ENCODE results near the gene MED27.

DNA sequence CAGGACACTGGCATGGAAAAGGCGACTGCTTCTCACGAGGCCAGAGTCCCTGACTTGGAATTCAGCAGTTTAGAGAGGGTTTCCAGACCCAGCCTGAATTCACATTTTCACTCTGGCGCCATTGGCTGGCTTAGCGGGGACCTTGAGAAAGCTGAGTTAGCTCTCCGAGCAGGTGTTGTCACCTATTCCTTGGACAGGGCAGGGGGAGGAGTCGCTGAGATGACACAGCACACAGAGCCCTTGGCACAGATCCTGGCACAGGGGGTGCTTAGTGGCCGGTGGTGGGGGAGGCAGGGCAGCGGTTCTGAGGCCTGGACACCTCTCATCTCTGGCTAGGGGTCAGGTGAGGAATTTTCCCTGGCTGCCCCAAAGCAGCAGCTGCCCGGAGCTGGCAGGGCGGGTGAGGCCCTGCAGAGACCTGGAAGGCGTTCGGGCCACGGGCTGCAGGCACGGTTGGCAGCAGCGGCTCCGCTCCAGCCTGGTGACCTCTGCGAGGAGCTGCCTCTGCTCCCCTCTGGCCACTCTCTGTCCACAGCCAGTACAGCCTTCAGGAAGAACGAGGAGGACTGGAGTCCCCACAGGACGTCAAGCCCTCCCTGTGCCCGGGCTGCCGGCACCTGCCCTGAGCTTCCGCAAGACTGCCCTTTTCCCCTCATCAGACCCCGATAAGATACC lies 267.4 kb downstream of the MED27 start:
- TF ChIP-seq, protein P1, sequence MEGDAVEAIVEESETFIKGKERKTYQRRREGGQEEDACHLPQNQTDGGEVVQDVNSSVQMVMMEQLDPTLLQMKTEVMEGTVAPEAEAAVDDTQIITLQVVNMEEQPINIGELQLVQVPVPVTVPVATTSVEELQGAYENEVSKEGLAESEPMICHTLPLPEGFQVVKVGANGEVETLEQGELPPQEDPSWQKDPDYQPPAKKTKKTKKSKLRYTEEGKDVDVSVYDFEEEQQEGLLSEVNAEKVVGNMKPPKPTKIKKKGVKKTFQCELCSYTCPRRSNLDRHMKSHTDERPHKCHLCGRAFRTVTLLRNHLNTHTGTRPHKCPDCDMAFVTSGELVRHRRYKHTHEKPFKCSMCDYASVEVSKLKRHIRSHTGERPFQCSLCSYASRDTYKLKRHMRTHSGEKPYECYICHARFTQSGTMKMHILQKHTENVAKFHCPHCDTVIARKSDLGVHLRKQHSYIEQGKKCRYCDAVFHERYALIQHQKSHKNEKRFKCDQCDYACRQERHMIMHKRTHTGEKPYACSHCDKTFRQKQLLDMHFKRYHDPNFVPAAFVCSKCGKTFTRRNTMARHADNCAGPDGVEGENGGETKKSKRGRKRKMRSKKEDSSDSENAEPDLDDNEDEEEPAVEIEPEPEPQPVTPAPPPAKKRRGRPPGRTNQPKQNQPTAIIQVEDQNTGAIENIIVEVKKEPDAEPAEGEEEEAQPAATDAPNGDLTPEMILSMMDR (conservative IDR thresholded peaks at IDR 0.05; ENCODE audit: low read length): no peak
- TF ChIP-seq EZH2phosphoT487 (IDR thresholded peaks at IDR 0.05; ENCODE audit: borderline replicate concordance): no peak
